HEK293 (cell line): Measurements from ENCODE around the gene PRCP.

Experiments
- CTCF ChIA-PET: fragments of 350-600 bp; formaldehyde crosslinking; extraction: SDS; loops from one replicate; lab custom pipeline; 2021; ENCODE audit warnings: antibody characterized with exemption; lab: Yijun Ruan, JAX
- POLR2A ChIA-PET: fragments of 300-600 bp; formaldehyde crosslinking; extraction: SDS; loops from one replicate; lab custom pipeline; 2020; ENCODE audit warnings: antibody characterized with exemption, inconsistent platforms; lab: Yijun Ruan, JAX
- H3K27ac ChIP-seq: fragments of 200-500 bp; sonication (Bioruptor generic); 2 replicates; pipeline ENCODE4 v1.5.1; 2014; ENCODE audit warnings: low read depth, low read length, control low read depth, inconsistent platforms; ENCODE audit errors: extremely low read depth
- H3K36me3 ChIP-seq, 2 experiments: fragments of 200-500 bp in 1 of 2; sonication (Bioruptor generic) in 1 of 2; 1 replicate in 1 of 2; 2 replicates in 1 of 2; pipeline ENCODE4 v1.5.1; 2014 to 2017; ENCODE audit warnings: inconsistent platforms in 2 of 2, low read length in 2 of 2; ENCODE audit not compliant: control insufficient read depth in 2 of 2, insufficient read depth in 1 of 2
- H3K4me1 ChIP-seq: fragments of 200-500 bp; sonication (Bioruptor generic); 2 replicates; pipeline ENCODE4 v1.5.1; 2014; ENCODE audit warnings: mild to moderate bottlenecking, low read length, inconsistent platforms; ENCODE audit not compliant: control insufficient read depth, insufficient read depth
- H3K4me3 ChIP-seq: 2 replicates; pipeline ENCODE4 v1.5.1; 2011; ENCODE audit warnings: low read depth, mild to moderate bottlenecking, control low read depth, low read length, moderate library complexity
- H3K9me3 ChIP-seq: fragments of 200-500 bp; sonication (Bioruptor generic); 2 replicates; pipeline ENCODE4 v1.5.1; 2014; ENCODE audit warnings: low read depth, low read length, inconsistent platforms; ENCODE audit not compliant: control insufficient read depth, insufficient read depth
- AEBP2 ChIP-seq: fragments of 450-650 bp; formaldehyde crosslinking; IDR thresholded peaks from 2 replicates; pipeline ENCODE4 v1.5.1; 2016; ENCODE audit warnings: missing biosample characterization, missing genetic modification characterization, borderline replicate concordance
- GLIS1 ChIP-seq: fragments of 450-650 bp; formaldehyde crosslinking; IDR thresholded peaks from 2 replicates; pipeline ENCODE4 v1.5.1; 2016; ENCODE audit warnings: missing biosample characterization, missing genetic modification characterization
- KLF8 ChIP-seq: fragments of 450-650 bp; formaldehyde crosslinking; IDR thresholded peaks from 2 replicates; pipeline ENCODE4 v1.5.1; 2016; ENCODE audit warnings: missing biosample characterization, missing genetic modification characterization
- SP3 ChIP-seq: fragments of 450-650 bp; formaldehyde crosslinking; IDR thresholded peaks from 2 replicates; pipeline ENCODE4 v1.5.1; 2016; ENCODE audit warnings: missing biosample characterization, missing genetic modification characterization
- TSHZ1 ChIP-seq: fragments of 450-650 bp; formaldehyde crosslinking; IDR thresholded peaks from 2 replicates; pipeline ENCODE4 v1.5.1; 2016; ENCODE audit warnings: missing biosample characterization, missing genetic modification characterization, borderline replicate concordance
- ZBTB48 ChIP-seq: fragments of 450-650 bp; formaldehyde crosslinking; IDR thresholded peaks from 2 replicates; pipeline ENCODE4 v1.5.1; 2016; ENCODE audit warnings: missing biosample characterization, missing genetic modification characterization
- ZBTB7A ChIP-seq: fragments of 450-650 bp; formaldehyde crosslinking; IDR thresholded peaks from 2 replicates; pipeline ENCODE4 v1.5.1; 2016; ENCODE audit warnings: low read depth, missing biosample characterization, missing genetic modification characterization
- ZEB2 ChIP-seq: fragments of 450-650 bp; formaldehyde crosslinking; IDR thresholded peaks from 2 replicates; pipeline ENCODE4 v1.5.1; 2016; ENCODE audit warnings: missing biosample characterization, missing genetic modification characterization
- ZFP37 ChIP-seq: fragments of 450-650 bp; formaldehyde crosslinking; IDR thresholded peaks from 2 replicates; pipeline ENCODE4 v1.5.1; 2016; ENCODE audit warnings: missing biosample characterization, missing genetic modification characterization
- ZNF10 ChIP-seq: fragments of 450-650 bp; formaldehyde crosslinking; IDR thresholded peaks from 2 replicates; pipeline ENCODE4 v1.5.1; 2017; ENCODE audit warnings: missing biosample characterization, missing genetic modification characterization
- ZNF132 ChIP-seq: fragments of 450-650 bp; formaldehyde crosslinking; IDR thresholded peaks from 2 replicates; pipeline ENCODE4 v1.5.1; 2017; ENCODE audit warnings: missing biosample characterization, missing genetic modification characterization, borderline replicate concordance
- ZNF184 ChIP-seq: fragments of 450-650 bp; IDR thresholded peaks from 2 replicates; pipeline ENCODE4 v1.5.1; 2018; ENCODE audit warnings: missing biosample characterization, mild to moderate bottlenecking, missing genetic modification characterization
- ZNF223 ChIP-seq: fragments of 450-650 bp; formaldehyde crosslinking; IDR thresholded peaks from 2 replicates; pipeline ENCODE4 v1.5.1; 2016; ENCODE audit warnings: missing biosample characterization, missing genetic modification characterization
- ZNF23 ChIP-seq: fragments of 450-650 bp; formaldehyde crosslinking; IDR thresholded peaks from 2 replicates; pipeline ENCODE4 v1.5.1; 2016; ENCODE audit warnings: missing biosample characterization, missing genetic modification characterization, borderline replicate concordance
- ZNF24 ChIP-seq: fragments of 450-650 bp; formaldehyde crosslinking; IDR thresholded peaks from 2 replicates; pipeline ENCODE4 v1.5.1; 2016; ENCODE audit warnings: missing biosample characterization, missing genetic modification characterization
- ZNF404 ChIP-seq: fragments of 450-650 bp; formaldehyde crosslinking; IDR thresholded peaks from 2 replicates; pipeline ENCODE4 v1.5.1; 2017; ENCODE audit warnings: missing biosample characterization, missing genetic modification characterization
- ZNF423 ChIP-seq: fragments of 450-650 bp; formaldehyde crosslinking; IDR thresholded peaks from 2 replicates; pipeline ENCODE4 v1.5.1; 2016; ENCODE audit warnings: missing biosample characterization, missing genetic modification characterization
- ZNF48 ChIP-seq: fragments of 450-650 bp; formaldehyde crosslinking; IDR thresholded peaks from 2 replicates; pipeline ENCODE4 v1.5.1; 2016; ENCODE audit warnings: missing biosample characterization, missing genetic modification characterization
- ZNF549 ChIP-seq: fragments of 450-650 bp; IDR thresholded peaks from 2 replicates; pipeline ENCODE4 v1.5.1; 2018; ENCODE audit warnings: missing biosample characterization, missing genetic modification characterization, mild to moderate bottlenecking, inconsistent platforms, moderate library complexity
- ZNF560 ChIP-seq: fragments of 450-650 bp; formaldehyde crosslinking; IDR thresholded peaks from 2 replicates; pipeline ENCODE4 v1.5.1; 2017; ENCODE audit warnings: missing biosample characterization, missing genetic modification characterization, borderline replicate concordance
- ZNF561 ChIP-seq: fragments of 450-650 bp; IDR thresholded peaks from 2 replicates; pipeline ENCODE4 v1.5.1; 2018; ENCODE audit warnings: missing biosample characterization, missing genetic modification characterization, borderline replicate concordance
- ZNF600 ChIP-seq: fragments of 450-650 bp; formaldehyde crosslinking; IDR thresholded peaks from 2 replicates; pipeline ENCODE4 v1.5.1; 2016; ENCODE audit warnings: missing biosample characterization, missing genetic modification characterization
- ZNF670 ChIP-seq: fragments of 450-650 bp; formaldehyde crosslinking; IDR thresholded peaks from 2 replicates; pipeline ENCODE4 v1.5.1; 2016; ENCODE audit warnings: missing biosample characterization, missing genetic modification characterization, low read depth
- ZNF76 ChIP-seq: fragments of 450-650 bp; formaldehyde crosslinking; IDR thresholded peaks from 2 replicates; pipeline ENCODE4; 2016; ENCODE audit warnings: low read depth, missing biosample characterization, missing genetic modification characterization, borderline replicate concordance

The PRCP gene

GRCh38 chr11:82899186-82899820, 927 bp downstream of the PRCP start:
- H3K9me3 ChIP-seq = no peaks in the 10 kb centered on the region
- ChIA-PET POLR2A (interaction anchor here (1.0 to 3.6 kb wide), 2 partner anchors 31 to 260 kb away, joined by 3 to 30 read pairs; no protein-coding TSS in a partner anchor), CTCF (interaction anchor here (0.6 to 7.9 kb wide), 2 partner anchors 31 to 38 kb away, joined by 4 to 69 read pairs; no protein-coding TSS in a partner anchor)
- TF ChIP-seq ZBTB48 (tag by site-specific recombination) (0 out of 2 replicates have a peak, but pooled peaks have one; percentile 22), ZEB2 (no peak)
- no peak overlapping the region for H3K27ac ChIP-seq
- peak overlapping the region; percentile 53 for H3K4me3 ChIP-seq
- H3K4me1 ChIP-seq = peaks cover 4% of the 10 kb centered on the region; the same call in 1 of the 2 replicates
- H3K36me3 ChIP-seq = no peaks in the 10 kb centered on the region

GRCh38 chr11:82898241-82898640, 2.0 kb downstream of the PRCP start:
- TF ChIP-seq ZNF549 (no peak), ZNF184 (tag by site-specific recombination) (no peak), ZNF404 (tag by site-specific recombination) (no peak), AEBP2 (tag by site-specific recombination) (no peak), SP3 (tag by site-specific recombination) (no peak), ZNF423 (tag by site-specific recombination) (no peak), ZNF223 (tag by site-specific recombination) (no peak), ZNF48 (no peak), ZNF561 (tag by site-specific recombination) (no peak), ZNF560 (no peak), ZBTB7A (no peak), ZNF132 (tag by site-specific recombination) (no peak), KLF8 (tag by site-specific recombination) (no peak), ZNF670 (tag by site-specific recombination) (no peak), ZNF76 (no peak)
- H3K4me3 ChIP-seq = no peak overlapping the region
- H3K9me3 ChIP-seq = no peaks in the 10 kb centered on the region
- ChIA-PET CTCF (interaction anchor here (0.6 to 7.9 kb wide), 2 partner anchors 30 to 110 kb away, joined by 3 to 69 read pairs; no protein-coding TSS in a partner anchor), POLR2A (no interaction called here)
- no peaks in the 10 kb centered on the region for H3K36me3 ChIP-seq
- H3K27ac ChIP-seq = no peak overlapping the region
- H3K4me1 ChIP-seq = peaks cover 4% of the 10 kb centered on the region; the same call in 1 of the 2 replicates

GRCh38 chr11:82896183-82896582, 4.0 kb downstream of the PRCP start:
- no peaks in the 10 kb centered on the region for H3K36me3 ChIP-seq
- no peaks in the 10 kb centered on the region for H3K9me3 ChIP-seq
- H3K4me3 ChIP-seq = no peak overlapping the region
- H3K27ac ChIP-seq = no peak overlapping the region
- POLR2A ChIA-PET = no interaction called here
- CTCF ChIA-PET = interaction anchor here (1.1 kb wide), 1 partner anchor 28 kb away, joined by 6 read pairs; no protein-coding TSS in a partner anchor
- TF ChIP-seq ZNF24 (no peak), GLIS1 (tag by site-specific recombination) (no peak), ZFP37 (tag by site-specific recombination) (no peak), ZNF600 (no peak), ZNF23 (tag by site-specific recombination) (no peak), TSHZ1 (no peak), ZNF10 (tag by site-specific recombination) (peak; percentile 78)
- H3K4me1 ChIP-seq = peaks cover 4% of the 10 kb centered on the region; the same call in 1 of the 2 replicates
